Measurements from ENCODE around the gene TSSC4.

The TSSC4 gene

GRCh38 chr11:2404735-2405196 is 4.2 kb downstream of the TSSC4 start:
- TF ChIP-seq CTCF (IDR thresholded peaks at IDR 0.05; ENCODE audit: insufficient read depth, missing control alignments), result no peak

GRCh38 chr11:2406451-2406850 is 5.9 kb downstream of the TSSC4 start:
- DNase-seq (ENCODE audit: insufficient read length, low spot score), result no peak
- no peak for TF ChIP-seq CTCF (IDR thresholded peaks at IDR 0.05; ENCODE audit: insufficient read depth, missing control alignments)
- no peak for FAIRE-seq

More at GRCh38 chr11:2404735-2405196, 4.2 kb downstream of the TSSC4 start:
- FAIRE-seq (no peak), DNase-seq (ENCODE audit: insufficient read length, low spot score) (no peak)

- TF ChIP-seq CTCF (IDR thresholded peaks at IDR 0.05; ENCODE audit: insufficient read depth, missing control alignments), result no peak
- FAIRE-seq (no peak), DNase-seq (ENCODE audit: insufficient read length, low spot score) (no peak)
Measured at GRCh38 chr11:2406878-2407410, 6.4 kb downstream of the TSSC4 start.

GRCh38 chr11:2408671-2409070 is 8.1 kb downstream of the TSSC4 start:
- no peak for FAIRE-seq

GRCh38 chr11:2409126-2409525 is 8.6 kb downstream of the TSSC4 start:
- DNase-seq (ENCODE audit: insufficient read length, low spot score) (no peak), FAIRE-seq (no peak)
- TF ChIP-seq CTCF (IDR thresholded peaks at IDR 0.05; ENCODE audit: insufficient read depth, missing control alignments), result no peak

More at GRCh38 chr11:2408671-2409070, 8.1 kb downstream of the TSSC4 start:
- TF ChIP-seq CTCF (IDR thresholded peaks at IDR 0.05; ENCODE audit: insufficient read depth, missing control alignments), result no peak
- DNase-seq (ENCODE audit: insufficient read length, low spot score), result no peak

- DNase-seq (ENCODE audit: insufficient read length, low spot score), result no peak
- FAIRE-seq, result no peak
- TF ChIP-seq CTCF (IDR thresholded peaks at IDR 0.05; ENCODE audit: insufficient read depth, missing control alignments), result no peak
Measured at GRCh38 chr11:2409611-2410468, 9.3 kb downstream of the TSSC4 start.

GRCh38 chr11:2410616-2411015 is 10.1 kb downstream of the TSSC4 start:
- FAIRE-seq, result no peak
- TF ChIP-seq CTCF (IDR thresholded peaks at IDR 0.05; ENCODE audit: insufficient read depth, missing control alignments), result no peak

More at GRCh38 chr11:2410616-2411015, 10.1 kb downstream of the TSSC4 start:
- DNase-seq (ENCODE audit: insufficient read length, low spot score), result no peak

Data from D721Med (cell line).